ENCODE results near the gene RARS2.

Gene RARS2

GRCh38 chr6:87572883-87573282 is 16.9 kb downstream of the RARS2 start:
- no peak for DNase-seq

GRCh38 chr6:87572021-87572420 is 17.8 kb downstream of the RARS2 start:
- no peak for DNase-seq

GRCh38 chr6:87561017-87561416 is 28.8 kb downstream of the RARS2 start:
- no peak for DNase-seq

GRCh38 chr6:87558446-87558845 is 31.3 kb downstream of the RARS2 start:
- DNase-seq: no peak

- no peak for DNase-seq
These were observed 34.3 kb downstream of the RARS2 start for GRCh38 chr6:87555506-87555905.

- DNase-seq: no peak
These were observed 36.5 kb downstream of the RARS2 start for GRCh38 chr6:87553159-87553765.

- no peak for DNase-seq
These were observed 38.0 kb downstream of the RARS2 start for GRCh38 chr6:87551799-87552198.

GRCh38 chr6:87544474-87544735 is 45.4 kb downstream of the RARS2 start:
- DNase-seq: no peak

- DNase-seq: no peak
These were observed 45.9 kb downstream of the RARS2 start for GRCh38 chr6:87543696-87544473.

GRCh38 chr6:87541744-87542143 is 48.0 kb downstream of the RARS2 start:
- no peak for DNase-seq

GRCh38 chr6:87541041-87541440 is 48.7 kb downstream of the RARS2 start:
- DNase-seq: no peak

- no peak for DNase-seq
These were observed 49.2 kb downstream of the RARS2 start for GRCh38 chr6:87540539-87540938.

GRCh38 chr6:87539554-87539953 is 50.2 kb downstream of the RARS2 start:
- DNase-seq: no peak

GRCh38 chr6:87538510-87539260 is 51.1 kb downstream of the RARS2 start:
- no peak for DNase-seq

GRCh38 chr6:87534377-87535047 is 55.3 kb downstream of the RARS2 start:
- DNase-seq: no peak

GRCh38 chr6:87529221-87529620 is 60.6 kb downstream of the RARS2 start:
- DNase-seq: no peak

GRCh38 chr6:87522686-87523085 is 67.1 kb downstream of the RARS2 start:
- no peak for DNase-seq

GRCh38 chr6:87518453-87518852 is 71.3 kb downstream of the RARS2 start:
- DNase-seq: no peak

- no peak for DNase-seq
These were observed 75.0 kb downstream of the RARS2 start for GRCh38 chr6:87514831-87515230.

- DNase-seq: no peak
These were observed 85.3 kb downstream of the RARS2 start for GRCh38 chr6:87504441-87504840.

- DNase-seq: no peak
These were observed 87.8 kb downstream of the RARS2 start for GRCh38 chr6:87501809-87502572.

- no peak for DNase-seq
These were observed 91.7 kb downstream of the RARS2 start for GRCh38 chr6:87498048-87498447.

Measured in GDM1 (cell line).